Measurements from ENCODE around the gene AKAP5. TPM values are rescaled to one million over a fixed set of nuclear protein-coding genes. Genes with fewer than 3 reads are reported as not detected.
A peak's percentile ranks its signal among the peaks of the same experiment; 100 is the strongest.
"Not testable (repeated sequence)": the region's sequence is repeated elsewhere in the genome, so short reads cannot be mapped to it uniquely, and the experiment has no call there.

The AKAP5 gene
- total and polyA plus RNA-seq, 5 donors from 2014 or later = 0.08 to 1.3 (median 0.54) TPM; not detected in 1

DNA sequence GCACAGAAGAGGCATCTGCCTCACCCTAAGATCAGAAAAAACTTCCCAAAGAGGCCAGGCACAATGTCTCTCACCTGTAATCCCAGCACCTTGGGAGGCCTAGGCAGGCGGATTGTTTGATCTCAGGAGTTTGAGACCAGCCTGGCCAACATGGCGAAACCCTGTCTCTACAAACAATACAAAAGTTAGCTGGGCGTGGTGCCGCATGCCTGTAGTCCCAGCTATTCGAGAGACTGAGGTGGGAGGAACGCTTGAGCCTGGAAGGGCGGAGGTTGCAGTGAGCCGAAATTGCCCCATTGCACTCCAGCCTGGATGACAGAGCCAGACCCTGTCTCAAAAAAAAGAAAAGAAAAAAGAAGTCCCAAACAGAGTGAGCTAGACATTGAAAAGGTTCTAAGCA is 43.7 kb downstream of the AKAP5 start:
- DNase-seq (no peak), ATAC-seq (ENCODE audit: low read depth in 2 of 2) (no peak)
- Histone ChIP-seq H3K27me3 (ENCODE audit: control insufficient read depth, insufficient read depth, low read length) (no peaks in the 10 kb centered on the region), H3K9me3 (ENCODE audit: control insufficient read depth in 2 of 2, low read length in 2 of 2) (no peaks in the 10 kb centered on the region), H3K4me1 (ENCODE audit: control insufficient read depth, insufficient read depth, low read length, poor library complexity, severe bottlenecking) (peaks cover 73% of the 10 kb centered on the region), H3K27ac (ENCODE audit: insufficient read depth, low read length, poor library complexity, severe bottlenecking) (peak overlapping the region; percentile 100), H3K36me3 (ENCODE audit: control insufficient read depth, insufficient read depth, low read length) (no peaks in the 10 kb centered on the region), H3K4me3 (ENCODE audit: low read depth, low read length) (peak overlapping the region; percentile 86)
- Mint-ChIP-seq H3K4me3 (peak overlapping the region; percentile 62 to 95 (median 76)), H3K9me3 (no peaks in the 10 kb centered on the region), H3K27ac (peak overlapping the region; percentile 83 to 94 (median 86)), H3K27me3 (peaks cover 3% of the 10 kb centered on the region), H3K4me1 (peaks cover 49 to 88% (median 70%) of the 10 kb centered on the region in 4 donors), H3K36me3 (peaks cover 3% of the 10 kb centered on the region)

- Mint-ChIP-seq H3K4me1 (peaks cover 57 to 97% (median 81%) of the 10 kb centered on the region in 4 donors), H3K9me3 (no peaks in the 10 kb centered on the region), H3K27me3 (no peaks in the 10 kb centered on the region), H3K4me3 (peak overlapping the region; percentile 53 to 68 (median 62)), H3K36me3 (peaks cover 3% of the 10 kb centered on the region), H3K27ac (peak overlapping the region; percentile 39 to 94 (median 88))
- H3K9me3 ChIP-seq (ENCODE audit: control insufficient read depth in 2 of 2, low read length in 2 of 2) = no peaks in the 10 kb centered on the region
- ATAC-seq (ENCODE audit: low read depth in 2 of 2) (peak; percentile 49 to 60), DNase-seq (peak; percentile 63 to 75 (median 72))
- peak overlapping the region; percentile 69 for H3K4me3 ChIP-seq (ENCODE audit: low read depth, low read length)
- H3K4me1 ChIP-seq (ENCODE audit: control insufficient read depth, insufficient read depth, low read length, poor library complexity, severe bottlenecking) = peaks cover 74% of the 10 kb centered on the region
- H3K36me3 ChIP-seq (ENCODE audit: control insufficient read depth, insufficient read depth, low read length) = no peaks in the 10 kb centered on the region
- peak overlapping the region; percentile 100 for H3K27ac ChIP-seq (ENCODE audit: insufficient read depth, low read length, poor library complexity, severe bottlenecking)
- H3K27me3 ChIP-seq (ENCODE audit: control insufficient read depth, insufficient read depth, low read length) = no peaks in the 10 kb centered on the region
These were observed 45.7 kb downstream of the AKAP5 start for GRCh38 chr14:64510825-64511671.

DNA sequence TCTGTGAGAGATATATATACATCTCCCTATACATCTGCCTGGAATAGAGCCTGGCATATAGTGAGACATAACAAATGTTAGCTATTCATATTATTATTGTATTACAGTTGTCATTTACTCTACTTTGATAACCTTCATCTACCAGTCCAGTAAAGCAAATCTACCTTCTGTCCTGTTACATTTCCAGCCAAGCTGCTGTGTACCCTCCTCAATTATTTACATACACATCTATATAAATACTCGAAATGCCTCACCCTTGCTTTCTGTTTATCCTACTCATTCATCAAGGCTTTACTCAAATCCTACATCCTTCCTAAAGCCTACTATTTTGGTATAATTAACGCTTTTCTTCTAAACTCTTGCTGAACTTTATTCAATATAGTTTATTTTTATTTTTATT is 48.0 kb downstream of the AKAP5 start:
- ATAC-seq (ENCODE audit: low read depth in 2 of 2) (no peak), DNase-seq (no peak)
- no peaks in the 10 kb centered on the region for H3K9me3 ChIP-seq (ENCODE audit: control insufficient read depth in 2 of 2, low read length in 2 of 2)
- Mint-ChIP-seq H3K4me1 (peaks cover 62 to 93% (median 79%) of the 10 kb centered on the region in 4 donors), H3K4me3 (peak overlapping the region in 2 of 4 donors; percentile 9 to 51), H3K27ac (no peak overlapping the region), H3K27me3 (no peaks in the 10 kb centered on the region), H3K36me3 (peaks cover 3% of the 10 kb centered on the region), H3K9me3 (no peaks in the 10 kb centered on the region)
- no peaks in the 10 kb centered on the region for H3K27me3 ChIP-seq (ENCODE audit: control insufficient read depth, insufficient read depth, low read length)
- no peak overlapping the region for H3K4me3 ChIP-seq (ENCODE audit: low read depth, low read length)
- peaks cover 72% of the 10 kb centered on the region for H3K4me1 ChIP-seq (ENCODE audit: control insufficient read depth, insufficient read depth, low read length, poor library complexity, severe bottlenecking)
- no peak overlapping the region for H3K27ac ChIP-seq (ENCODE audit: insufficient read depth, low read length, poor library complexity, severe bottlenecking)
- H3K36me3 ChIP-seq (ENCODE audit: control insufficient read depth, insufficient read depth, low read length) = no peaks in the 10 kb centered on the region

DNA sequence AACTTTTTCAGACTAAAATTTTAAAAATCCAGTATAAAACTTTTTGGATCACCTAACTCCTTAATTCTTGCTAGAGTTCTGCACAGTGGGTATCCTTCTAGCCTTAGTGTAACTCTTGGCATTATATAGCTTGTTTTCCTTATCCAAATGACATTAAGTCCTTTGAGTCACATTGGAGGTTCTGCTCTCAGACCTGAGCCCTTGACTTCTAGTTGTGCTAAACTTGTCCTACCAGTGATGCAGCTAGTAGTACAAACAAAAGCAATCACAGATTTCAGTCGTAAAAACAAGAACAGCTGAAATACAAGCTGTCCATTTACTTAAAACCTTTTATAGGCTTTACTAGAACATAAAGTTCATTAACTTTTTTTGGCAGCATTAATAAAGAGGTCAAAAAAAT is 49.8 kb downstream of the AKAP5 start:
- Mint-ChIP-seq H3K4me1 (peaks cover 55 to 85% (median 71%) of the 10 kb centered on the region in 4 donors), H3K36me3 (peaks cover 3% of the 10 kb centered on the region), H3K9me3 (no peaks in the 10 kb centered on the region), H3K27me3 (no peaks in the 10 kb centered on the region), H3K27ac (no peak overlapping the region), H3K4me3 (no peak overlapping the region)
- H3K4me3 ChIP-seq (ENCODE audit: low read depth, low read length) = peak overlapping the region; percentile 13
- H3K27me3 ChIP-seq (ENCODE audit: control insufficient read depth, insufficient read depth, low read length) = no peaks in the 10 kb centered on the region
- ATAC-seq (ENCODE audit: low read depth in 2 of 2) (no peak), DNase-seq (no peak)
- peaks cover 57% of the 10 kb centered on the region for H3K4me1 ChIP-seq (ENCODE audit: control insufficient read depth, insufficient read depth, low read length, poor library complexity, severe bottlenecking)
- H3K36me3 ChIP-seq (ENCODE audit: control insufficient read depth, insufficient read depth, low read length) = no peaks in the 10 kb centered on the region
- H3K9me3 ChIP-seq (ENCODE audit: control insufficient read depth in 2 of 2, low read length in 2 of 2) = no peaks in the 10 kb centered on the region
- no peak overlapping the region for H3K27ac ChIP-seq (ENCODE audit: insufficient read depth, low read length, poor library complexity, severe bottlenecking)

DNA sequence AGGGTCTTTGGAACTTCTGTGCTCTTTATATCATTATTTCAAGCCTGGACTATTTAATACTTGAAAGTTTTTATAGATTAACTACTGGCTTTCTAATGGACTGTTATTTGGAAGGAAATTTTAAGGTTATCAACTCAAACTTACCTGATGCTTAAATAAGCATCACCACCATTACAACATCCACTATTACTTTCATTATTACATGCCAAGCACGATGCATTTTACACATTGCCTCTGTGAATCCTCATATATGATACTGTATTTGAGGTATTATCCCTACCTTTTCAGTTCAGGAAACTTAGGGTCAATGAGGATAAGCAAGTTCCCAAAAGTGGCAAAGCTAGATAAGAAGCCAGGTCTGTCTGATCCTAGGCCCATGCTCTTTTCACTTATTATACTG is 51.7 kb downstream of the AKAP5 start:
- Histone ChIP-seq H3K4me3 (ENCODE audit: low read depth, low read length) (peak overlapping the region; percentile 61), H3K9me3 (ENCODE audit: control insufficient read depth in 2 of 2, low read length in 2 of 2) (no peaks in the 10 kb centered on the region), H3K36me3 (ENCODE audit: control insufficient read depth, insufficient read depth, low read length) (peaks cover 7% of the 10 kb centered on the region), H3K27ac (ENCODE audit: insufficient read depth, low read length, poor library complexity, severe bottlenecking) (no peak overlapping the region), H3K4me1 (ENCODE audit: control insufficient read depth, insufficient read depth, low read length, poor library complexity, severe bottlenecking) (peaks cover 43% of the 10 kb centered on the region), H3K27me3 (ENCODE audit: control insufficient read depth, insufficient read depth, low read length) (no peaks in the 10 kb centered on the region)
- H3K27ac Mint-ChIP-seq = peak overlapping the region; percentile 2 to 65 (median 64)
- H3K4me1 Mint-ChIP-seq = peaks cover 49 to 79% (median 57%) of the 10 kb centered on the region in 4 donors
- H3K27me3 Mint-ChIP-seq = no peaks in the 10 kb centered on the region
- H3K36me3 Mint-ChIP-seq = peaks cover 3% of the 10 kb centered on the region
- H3K9me3 Mint-ChIP-seq = no peaks in the 10 kb centered on the region
- ATAC-seq (ENCODE audit: low read depth in 2 of 2) (no peak), DNase-seq (no peak)
- peak overlapping the region; percentile 40 to 77 (median 58) for H3K4me3 Mint-ChIP-seq

DNA sequence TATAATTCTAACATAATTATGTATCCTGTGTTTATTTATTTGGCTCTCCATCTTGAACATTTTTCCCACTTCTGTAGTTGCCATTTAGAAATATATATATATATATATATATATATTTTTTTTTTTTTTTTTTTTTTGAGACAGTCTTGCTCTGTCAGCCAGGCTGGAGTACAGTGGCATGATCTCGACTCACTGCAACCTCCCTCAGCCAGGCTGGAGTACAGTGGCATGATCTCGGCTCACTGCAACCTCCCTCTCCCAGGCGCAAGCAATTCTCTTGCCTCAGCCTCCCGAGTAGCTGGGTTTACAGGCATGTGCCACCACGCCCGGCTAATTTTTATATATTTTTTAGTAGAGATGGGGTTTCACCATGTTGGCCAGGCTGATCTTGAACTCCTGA is 52.4 kb downstream of the AKAP5 start:
- Mint-ChIP-seq H3K4me3 (peak overlapping the region in 1 of 4 donors; percentile 18), H3K4me1 (peaks cover 44 to 73% (median 50%) of the 10 kb centered on the region in 4 donors)
- H3K27ac ChIP-seq (ENCODE audit: insufficient read depth, low read length, poor library complexity, severe bottlenecking); H3K36me3 Mint-ChIP-seq; ATAC-seq (ENCODE audit: low read depth in 2 of 2); H3K4me3 ChIP-seq (ENCODE audit: low read depth, low read length); DNase-seq; H3K27ac Mint-ChIP-seq; H3K9me3 Mint-ChIP-seq; H3K27me3 ChIP-seq (ENCODE audit: control insufficient read depth, insufficient read depth, low read length); H3K27me3 Mint-ChIP-seq; H3K9me3 ChIP-seq (ENCODE audit: control insufficient read depth in 2 of 2, low read length in 2 of 2): not testable (repeated sequence)
- Histone ChIP-seq H3K4me1 (ENCODE audit: control insufficient read depth, insufficient read depth, low read length, poor library complexity, severe bottlenecking) (peaks cover 38% of the 10 kb centered on the region), H3K36me3 (ENCODE audit: control insufficient read depth, insufficient read depth, low read length) (peaks cover 13% of the 10 kb centered on the region)

DNA sequence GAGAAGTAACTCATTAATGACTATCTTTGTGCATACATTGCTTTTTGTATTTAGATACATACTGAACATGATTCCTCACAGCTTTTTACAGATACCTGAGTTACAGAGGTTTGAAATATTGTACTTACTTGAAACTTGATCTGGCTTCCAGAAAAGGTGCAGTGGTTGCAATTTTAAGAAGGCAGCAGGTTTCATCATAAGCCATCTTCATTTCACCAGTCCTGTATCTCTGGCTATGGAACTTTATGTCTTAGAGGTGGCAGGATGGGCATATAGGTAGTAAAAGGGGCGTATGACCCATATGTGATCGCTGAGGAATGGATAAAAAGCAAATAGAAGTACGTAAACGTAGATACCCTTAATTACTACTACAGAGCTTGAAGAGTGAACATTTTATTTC is 52.9 kb downstream of the AKAP5 start:
- DNase-seq (no peak), ATAC-seq (ENCODE audit: low read depth in 2 of 2) (no peak)
- peaks cover 3% of the 10 kb centered on the region for H3K36me3 Mint-ChIP-seq
- H3K27me3 ChIP-seq (ENCODE audit: control insufficient read depth, insufficient read depth, low read length) = no peaks in the 10 kb centered on the region
- no peaks in the 10 kb centered on the region for H3K27me3 Mint-ChIP-seq
- H3K9me3 Mint-ChIP-seq = no peaks in the 10 kb centered on the region
- peak overlapping the region in 1 of 3 donors; percentile 49 for H3K27ac Mint-ChIP-seq
- peaks cover 38% of the 10 kb centered on the region for H3K4me1 ChIP-seq (ENCODE audit: control insufficient read depth, insufficient read depth, low read length, poor library complexity, severe bottlenecking)
- peaks cover 39 to 67% (median 46%) of the 10 kb centered on the region in 4 donors for H3K4me1 Mint-ChIP-seq
- peak overlapping the region in 2 of 4 donors; percentile 18 to 46 for H3K4me3 Mint-ChIP-seq
- H3K27ac ChIP-seq (ENCODE audit: insufficient read depth, low read length, poor library complexity, severe bottlenecking) = no peak overlapping the region
- no peak overlapping the region for H3K4me3 ChIP-seq (ENCODE audit: low read depth, low read length)
- peaks cover 19% of the 10 kb centered on the region for H3K36me3 ChIP-seq (ENCODE audit: control insufficient read depth, insufficient read depth, low read length)
- H3K9me3 ChIP-seq (ENCODE audit: control insufficient read depth in 2 of 2, low read length in 2 of 2) = no peaks in the 10 kb centered on the region

Data from CD4-positive, CD25-positive, alpha-beta regulatory T cell (primary cell).